ENCODE data around the gene TSPAN3. TPM values are rescaled to one million over a fixed set of nuclear protein-coding genes. Genes with fewer than 3 reads are reported as not detected.

Gene TSPAN3
- total RNA-seq, 4 donors from 2014 or later = 77.3 to 114 (median 87.0) TPM

DNA sequence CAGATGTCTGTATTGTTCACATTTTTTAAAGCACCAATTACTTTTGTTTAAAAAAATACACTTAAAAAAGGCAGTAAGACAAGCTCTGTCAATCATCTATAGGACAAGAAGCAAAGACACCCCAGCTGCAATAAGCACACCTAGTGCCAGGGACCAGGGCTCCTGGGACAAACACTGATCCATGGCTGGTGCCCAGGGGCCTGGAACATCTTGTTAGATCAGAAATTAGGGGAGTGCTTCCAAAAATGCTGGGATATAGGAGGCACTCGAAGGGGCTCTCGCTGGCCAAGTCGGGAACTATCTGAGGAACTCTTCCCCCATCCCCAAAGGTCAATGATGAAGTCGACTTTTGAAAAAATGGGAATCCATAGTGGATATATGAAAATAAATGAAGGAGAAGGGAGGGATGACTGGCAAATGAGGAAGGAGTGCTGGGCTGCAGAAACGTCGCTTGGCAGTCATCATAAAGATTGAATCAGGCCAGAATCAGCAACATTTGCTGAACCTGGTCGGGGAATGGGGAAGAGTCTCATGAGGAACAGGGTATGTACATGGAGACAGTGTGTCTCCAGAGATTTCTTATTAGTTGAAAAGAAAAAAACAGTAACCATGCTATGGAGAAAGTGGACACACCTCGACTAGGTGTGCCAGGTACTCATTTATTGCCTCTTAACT is 28.5 kb downstream of the TSPAN3 start:
- Histone ChIP-seq H3K36me3 (peaks cover 0 to 55% (median 0%) of the 10 kb centered on the region in 3 donors), H3K4me3 (no peak overlapping the region), H3K4me1 (peaks cover 0 to 10% (median 5%) of the 10 kb centered on the region in 3 donors), H3K27me3 (no peaks in the 10 kb centered on the region), H3K27ac (no peak overlapping the region), H3K9me3 (no peaks in the 10 kb centered on the region)
- TF ChIP-seq POLR2A (IDR thresholded peaks at IDR 0.05) = no peak
- TF ChIP-seq, protein P1, sequence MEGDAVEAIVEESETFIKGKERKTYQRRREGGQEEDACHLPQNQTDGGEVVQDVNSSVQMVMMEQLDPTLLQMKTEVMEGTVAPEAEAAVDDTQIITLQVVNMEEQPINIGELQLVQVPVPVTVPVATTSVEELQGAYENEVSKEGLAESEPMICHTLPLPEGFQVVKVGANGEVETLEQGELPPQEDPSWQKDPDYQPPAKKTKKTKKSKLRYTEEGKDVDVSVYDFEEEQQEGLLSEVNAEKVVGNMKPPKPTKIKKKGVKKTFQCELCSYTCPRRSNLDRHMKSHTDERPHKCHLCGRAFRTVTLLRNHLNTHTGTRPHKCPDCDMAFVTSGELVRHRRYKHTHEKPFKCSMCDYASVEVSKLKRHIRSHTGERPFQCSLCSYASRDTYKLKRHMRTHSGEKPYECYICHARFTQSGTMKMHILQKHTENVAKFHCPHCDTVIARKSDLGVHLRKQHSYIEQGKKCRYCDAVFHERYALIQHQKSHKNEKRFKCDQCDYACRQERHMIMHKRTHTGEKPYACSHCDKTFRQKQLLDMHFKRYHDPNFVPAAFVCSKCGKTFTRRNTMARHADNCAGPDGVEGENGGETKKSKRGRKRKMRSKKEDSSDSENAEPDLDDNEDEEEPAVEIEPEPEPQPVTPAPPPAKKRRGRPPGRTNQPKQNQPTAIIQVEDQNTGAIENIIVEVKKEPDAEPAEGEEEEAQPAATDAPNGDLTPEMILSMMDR (IDR thresholded peaks at IDR 0.05) = no peak
- DNase-seq = no peak
- 78 to 87% methylated on average over 8 of the region's 8 CpGs for WGBS, 2 donors
- intact Hi-C loops (cut with DNase I) = no loop called here

DNA sequence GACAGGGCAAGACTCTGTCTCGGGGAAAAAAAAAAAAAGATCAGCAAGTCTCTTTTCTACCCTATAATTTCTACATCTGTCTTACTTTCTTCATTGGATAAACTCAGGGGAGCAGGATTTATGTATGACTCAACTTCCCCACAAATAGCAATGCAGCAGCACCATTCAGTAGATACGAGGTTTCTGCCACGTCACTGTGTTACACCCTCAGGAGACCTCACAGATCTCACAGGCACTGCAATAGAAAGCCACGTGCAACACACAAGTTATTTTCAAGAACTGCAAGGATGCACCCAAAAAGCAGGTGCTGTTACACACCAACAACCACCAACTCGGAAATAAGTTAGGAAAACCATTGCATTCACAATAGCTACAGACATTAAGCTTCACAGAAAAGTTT is 30.2 kb downstream of the TSPAN3 start:
- WGBS, 2 donors = 74 to 85% methylated on average over 5 of the region's 5 CpGs
- no peak for TF ChIP-seq POLR2A (IDR thresholded peaks at IDR 0.05)
- TF ChIP-seq, protein P1 (IDR thresholded peaks at IDR 0.05) = no peak

DNA sequence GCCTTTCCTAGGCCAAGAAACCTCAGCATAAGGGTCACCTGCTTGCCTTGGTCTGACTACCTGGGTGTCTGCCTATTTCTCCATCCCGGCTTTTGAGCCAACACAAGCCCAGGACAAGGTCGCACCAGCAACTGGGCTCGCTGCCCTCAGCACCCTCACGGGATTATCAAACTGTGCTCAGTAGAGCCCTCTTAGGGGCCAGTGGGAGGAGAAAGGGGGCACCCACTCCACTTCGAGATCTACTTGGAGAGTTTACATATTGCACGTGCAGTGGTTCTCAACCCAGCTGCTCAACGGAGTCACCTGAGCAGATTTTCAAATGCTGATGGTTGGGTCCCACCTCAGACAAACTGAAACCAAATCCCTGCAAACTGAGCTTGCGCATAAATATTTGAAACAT is 31.1 kb downstream of the TSPAN3 start:
- WGBS, 2 donors = 100% methylated on average over 1 of the region's 8 CpGs; no CpG with 5 or more reads in 1 of the 2 donors
- Histone ChIP-seq H3K9me3 (no peaks in the 10 kb centered on the region), H3K36me3 (peaks cover 0 to 49% (median 0%) of the 10 kb centered on the region in 3 donors), H3K4me1 (peaks cover 0 to 24% (median 5%) of the 10 kb centered on the region in 3 donors), H3K4me3 (no peak overlapping the region), H3K27me3 (no peaks in the 10 kb centered on the region), H3K27ac (no peak overlapping the region)
- DNase-seq = no peak
- no peak for TF ChIP-seq POLR2A (IDR thresholded peaks at IDR 0.05)
- TF ChIP-seq, protein P1 (IDR thresholded peaks at IDR 0.05) = no peak
- intact Hi-C loops (cut with DNase I) = no loop called here

More for the DNA sequence above, 30.2 kb downstream of the TSPAN3 start:
- no peak overlapping the region for H3K27ac ChIP-seq
- H3K4me3 ChIP-seq = no peak overlapping the region
- H3K4me1 ChIP-seq = peaks cover 0 to 17% (median 5%) of the 10 kb centered on the region in 3 donors
- H3K9me3 ChIP-seq = no peaks in the 10 kb centered on the region
- DNase-seq = no peak
- intact Hi-C loops (cut with DNase I) = no loop called here
- peaks cover 0 to 55% (median 0%) of the 10 kb centered on the region in 3 donors for H3K36me3 ChIP-seq
- H3K27me3 ChIP-seq = no peaks in the 10 kb centered on the region

DNA sequence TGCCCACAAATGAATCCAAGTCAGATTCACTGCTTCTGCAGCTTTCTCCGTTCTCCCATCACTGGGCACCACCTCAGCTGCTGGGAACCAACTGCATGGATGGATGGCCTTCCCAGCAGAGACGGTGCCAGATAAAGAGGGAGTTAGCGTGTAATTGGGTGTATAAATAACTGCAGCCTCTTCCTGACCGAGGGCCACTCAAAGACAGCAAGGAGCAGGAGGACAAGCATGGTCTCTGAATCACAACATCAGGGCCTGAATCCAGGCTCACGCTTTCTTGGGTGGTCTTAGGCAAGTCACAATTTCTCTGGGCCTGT is 31.7 kb downstream of the TSPAN3 start:
- no peaks in the 10 kb centered on the region for H3K27me3 ChIP-seq
- peaks cover 0 to 20% (median 0%) of the 10 kb centered on the region in 3 donors for H3K4me1 ChIP-seq
- H3K4me3 ChIP-seq = no peak overlapping the region
- 90% methylated on average over 2 of the region's 5 CpGs; no CpG with 5 or more reads in 1 of the 2 donors for WGBS, 2 donors
- no peaks in the 10 kb centered on the region for H3K9me3 ChIP-seq
- H3K27ac ChIP-seq = no peak overlapping the region
- no peak for TF ChIP-seq POLR2A (IDR thresholded peaks at IDR 0.05)
- TF ChIP-seq, protein P1 (IDR thresholded peaks at IDR 0.05) = no peak
- H3K36me3 ChIP-seq = peaks cover 0 to 42% (median 0%) of the 10 kb centered on the region in 3 donors
- intact Hi-C loops (cut with DNase I) = no loop called here
- no peak for DNase-seq

DNA sequence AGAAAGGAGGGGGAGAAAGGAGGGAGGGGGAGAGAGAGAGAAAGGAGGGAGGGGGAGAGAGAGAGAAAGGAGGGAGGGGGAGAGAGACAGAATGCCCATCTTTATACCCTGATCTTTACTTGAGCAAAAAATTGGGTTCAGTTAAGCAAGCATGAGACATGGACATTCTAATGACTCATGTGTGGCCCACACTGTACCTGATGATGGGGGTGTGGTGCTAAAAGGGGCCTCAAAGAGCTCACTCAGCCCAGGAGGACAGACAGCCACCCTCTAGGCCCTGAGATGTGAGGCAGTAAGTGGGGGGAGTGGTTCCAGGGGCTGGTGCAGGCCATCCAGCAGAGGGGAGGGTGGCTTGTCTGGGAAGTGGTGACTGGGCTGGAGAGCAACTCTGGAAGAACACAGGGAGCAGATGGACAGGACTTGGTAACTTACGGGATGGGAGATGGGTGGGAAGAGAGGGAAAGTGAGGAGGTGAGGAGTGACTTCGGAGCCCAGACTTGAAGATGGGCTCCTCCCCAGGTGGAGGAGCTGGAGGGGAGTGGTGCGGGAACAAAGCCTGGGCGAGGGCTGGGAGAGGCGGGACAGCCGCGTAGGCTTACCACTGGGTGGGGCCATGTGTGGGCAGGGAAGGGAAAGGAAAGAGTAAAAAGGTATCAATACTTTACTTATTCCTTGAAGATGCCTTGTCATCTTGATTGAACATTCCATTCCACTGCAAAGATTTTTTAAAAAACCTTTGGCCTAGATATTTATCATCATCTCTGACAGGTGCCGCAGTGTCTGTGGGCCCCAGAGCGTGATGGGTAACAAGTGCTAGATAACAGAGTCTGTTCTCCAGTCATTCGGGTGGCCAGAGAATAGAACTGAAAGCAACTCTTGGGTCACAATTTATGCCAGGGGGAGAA is 32.3 kb downstream of the TSPAN3 start:
- Histone ChIP-seq H3K27ac (no peak overlapping the region), H3K4me3 (no peak overlapping the region), H3K9me3 (no peaks in the 10 kb centered on the region), H3K36me3 (peaks cover 0 to 36% (median 0%) of the 10 kb centered on the region in 3 donors), H3K4me1 (peaks cover 0 to 19% (median 0%) of the 10 kb centered on the region in 3 donors), H3K27me3 (no peaks in the 10 kb centered on the region)
- intact Hi-C loops (cut with DNase I) = no loop called here
- TF ChIP-seq, protein P1 (IDR thresholded peaks at IDR 0.05) = no peak
- no peak for TF ChIP-seq POLR2A (IDR thresholded peaks at IDR 0.05)
- 78% methylated on average over 10 of the region's 10 CpGs; no CpG with 5 or more reads in 1 of the 2 donors for WGBS, 2 donors
- no peak for DNase-seq
